Ishikawa (cell line): ENCODE measurements around the gene ZNF273.

ENCODE experiments used
- CEBPB ChIP-seq: IDR thresholded peaks from 2 replicates; pipeline ENCODE4 v1.6.1; 2012
- CREB1 ChIP-seq: IDR thresholded peaks from 2 replicates; pipeline ENCODE4 v1.6.1; 2012; ENCODE audit warnings: low read depth
- RAD21 ChIP-seq: IDR thresholded peaks from 2 replicates; pipeline ENCODE4 v1.6.1; 2012; ENCODE audit warnings: low read depth
- REST ChIP-seq: IDR thresholded peaks from 2 replicates; pipeline ENCODE4 v1.6.1; 2012; ENCODE audit warnings: low read depth, mild to moderate bottlenecking
- TAF1 ChIP-seq: IDR thresholded peaks from 2 replicates; pipeline ENCODE4 v1.6.1; 2012; ENCODE audit warnings: low read depth, mild to moderate bottlenecking
- USF1 ChIP-seq: IDR thresholded peaks from 2 replicates; pipeline ENCODE4 v1.6.1; 2012
- ZBTB7A ChIP-seq: IDR thresholded peaks from 2 replicates; pipeline ENCODE4 v1.6.1; 2012; ENCODE audit warnings: low read depth

Gene ZNF273

GRCh38 chr7:64978497-64979203 lies 75.6 kb downstream of the ZNF273 start:
- TF ChIP-seq ZBTB7A (no peak), CEBPB (no peak), RAD21 (no peak), CREB1 (no peak), REST (no peak), TAF1 (no peak), USF1 (no peak)
